ACC112 (cell line): ENCODE results near the gene NPEPL1.

ENCODE experiments used
- H2AFZ ChIP-seq: fragments of 200-600 bp; sonication (generic); one replicate; pipeline ENCODE4 v1.6.0; 2017; ENCODE audit warnings: antibody characterized with exemption, low read length; ENCODE audit not compliant: unreplicated experiment
- H3K27ac ChIP-seq: fragments of 200-600 bp; sonication (generic); 2 replicates; pipeline ENCODE4 v1.5.1; 2014; ENCODE audit warnings: low read depth, mild to moderate bottlenecking, antibody characterized with exemption, low read length, moderate library complexity
- H3K27me3 ChIP-seq: fragments of 200-600 bp; sonication (generic); 2 replicates; pipeline ENCODE4 v1.6.1; 2014; ENCODE audit warnings: mild to moderate bottlenecking, antibody characterized with exemption, low read length, moderate library complexity, mixed read lengths; ENCODE audit not compliant: insufficient read depth
- H3K36me3 ChIP-seq: fragments of 200-600 bp; sonication (generic); 2 replicates; pipeline ENCODE4 v1.6.1; 2016; ENCODE audit warnings: mild to moderate bottlenecking, antibody characterized with exemption, low read length, moderate library complexity, mixed read lengths; ENCODE audit not compliant: insufficient read depth
- H3K4me1 ChIP-seq: fragments of 200-600 bp; sonication (generic); one replicate; pipeline ENCODE4 v1.6.1; 2016; ENCODE audit warnings: low read length, mixed read lengths; ENCODE audit not compliant: insufficient read depth, unreplicated experiment, control insufficient read depth
- H3K4me3 ChIP-seq: fragments of 200-600 bp; sonication (generic); 2 replicates; pipeline ENCODE4 v1.5.1; 2014; ENCODE audit warnings: mild to moderate bottlenecking, low read depth, low read length
- H3K79me2 ChIP-seq: fragments of 200-600 bp; sonication (generic); one replicate; pipeline ENCODE4 v1.6.0; 2016; ENCODE audit warnings: low read length; ENCODE audit not compliant: control insufficient read depth, unreplicated experiment, insufficient read depth

NPEPL1 gene

GRCh38 chr20:58715391-58715800 lies 22.8 kb downstream of the NPEPL1 start:
- Histone ChIP-seq H3K4me3 (no peak overlapping the region), H3K36me3 (no peaks in the 10 kb centered on the region), H3K4me1 (no peaks in the 10 kb centered on the region), H3K79me2 (no peaks in the 10 kb centered on the region), H3K27ac (no peak overlapping the region), H2AFZ (no peak overlapping the region), H3K27me3 (0 out of 2 replicates have a peak, but pooled peaks cover under 1% of the 10 kb centered on the region)

DNA sequence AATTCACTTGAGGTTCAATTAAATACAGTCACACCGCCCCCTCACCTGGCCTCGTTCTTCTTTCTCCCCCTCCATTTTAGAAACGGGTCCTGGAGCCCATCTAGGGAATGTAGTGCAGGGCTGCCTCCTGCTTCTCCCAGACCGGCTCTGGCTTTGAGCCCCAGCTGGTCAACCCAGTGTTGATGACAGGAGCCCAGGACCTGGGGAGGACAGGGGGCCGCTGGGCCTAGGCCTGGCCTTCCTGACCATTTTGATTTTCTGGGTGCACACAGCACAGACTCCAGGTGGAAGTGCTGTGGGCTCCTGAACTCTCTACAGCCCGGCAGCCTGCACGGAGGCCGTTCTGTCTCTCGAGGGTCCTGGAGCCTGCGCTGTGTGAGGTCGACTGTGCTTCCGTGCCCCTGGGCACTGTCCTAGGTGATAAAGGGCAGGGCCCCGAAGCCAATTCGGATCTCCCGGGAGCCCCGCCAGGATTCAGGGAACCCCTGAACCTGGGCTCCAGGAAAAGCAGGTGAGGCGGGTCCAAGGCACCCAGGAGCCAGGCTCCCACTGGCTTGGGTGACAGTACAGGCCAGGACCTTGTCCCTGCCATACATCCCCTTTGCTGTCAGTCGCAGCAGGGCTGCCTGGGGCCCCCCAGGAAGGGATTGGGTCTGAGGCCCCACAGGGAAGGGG lies 23.3 kb downstream of the NPEPL1 start:
- H3K79me2 ChIP-seq = no peaks in the 10 kb centered on the region
- H3K4me3 ChIP-seq = no peak overlapping the region
- H3K36me3 ChIP-seq = no peaks in the 10 kb centered on the region
- no peaks in the 10 kb centered on the region for H3K4me1 ChIP-seq
- H3K27me3 ChIP-seq = peaks cover 6% of the 10 kb centered on the region; the same call in 1 of the 2 replicates
- H2AFZ ChIP-seq = no peak overlapping the region
- H3K27ac ChIP-seq = no peak overlapping the region

DNA sequence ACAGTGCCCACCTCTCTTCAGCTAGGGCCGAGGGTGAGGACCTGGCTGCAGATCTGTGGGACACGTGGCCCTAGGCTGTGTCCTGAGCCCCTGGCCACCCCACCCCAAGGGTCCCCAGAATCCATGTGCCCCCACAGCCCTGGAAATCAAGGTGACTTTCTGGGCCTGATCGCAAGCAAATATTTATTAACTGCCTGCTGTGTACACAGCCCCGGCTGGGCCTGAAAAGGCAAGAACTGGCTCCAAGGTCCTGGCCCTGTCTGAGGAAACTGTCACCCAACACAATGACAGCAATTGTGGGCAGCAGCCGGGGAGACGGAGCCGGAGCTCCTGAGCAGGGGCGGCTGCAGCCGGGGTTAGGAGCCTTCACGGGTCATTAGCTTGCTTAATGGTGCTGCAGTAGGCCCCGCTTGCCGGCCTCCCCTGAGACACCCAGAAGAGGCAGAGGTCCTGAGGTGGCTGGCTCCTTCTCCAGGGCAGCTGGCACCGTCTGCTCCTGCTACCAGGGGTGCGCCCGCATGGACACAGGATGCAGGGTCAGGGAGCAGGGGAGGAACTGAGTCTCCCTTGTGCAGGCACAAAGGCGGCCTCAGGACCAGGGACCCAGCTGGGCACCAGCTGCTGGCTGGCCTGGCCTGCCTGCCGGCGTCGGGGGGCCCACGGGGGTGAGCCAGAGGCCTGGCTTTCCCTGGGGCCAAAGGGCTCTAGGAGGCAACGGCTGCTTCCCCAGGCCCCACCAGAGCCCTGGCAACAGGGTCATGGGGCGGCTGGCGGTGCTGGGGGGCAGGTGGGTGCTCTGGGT lies 24.1 kb downstream of the NPEPL1 start:
- no peak overlapping the region for H2AFZ ChIP-seq
- no peaks in the 10 kb centered on the region for H3K79me2 ChIP-seq
- H3K4me1 ChIP-seq = no peaks in the 10 kb centered on the region
- H3K4me3 ChIP-seq = no peak overlapping the region
- peaks cover 8% of the 10 kb centered on the region; the same call in 1 of the 2 replicates for H3K27me3 ChIP-seq
- no peak overlapping the region for H3K27ac ChIP-seq
- H3K36me3 ChIP-seq = no peaks in the 10 kb centered on the region

- peaks cover 17% of the 10 kb centered on the region for H3K27me3 ChIP-seq
- H3K36me3 ChIP-seq = no peaks in the 10 kb centered on the region
- no peaks in the 10 kb centered on the region for H3K79me2 ChIP-seq
- no peak overlapping the region for H3K4me3 ChIP-seq
- H2AFZ ChIP-seq = no peak overlapping the region
- no peaks in the 10 kb centered on the region for H3K4me1 ChIP-seq
- H3K27ac ChIP-seq = no peak overlapping the region
Observed at GRCh38 chr20:58717278-58718091, 24.9 kb downstream of the NPEPL1 start.

DNA sequence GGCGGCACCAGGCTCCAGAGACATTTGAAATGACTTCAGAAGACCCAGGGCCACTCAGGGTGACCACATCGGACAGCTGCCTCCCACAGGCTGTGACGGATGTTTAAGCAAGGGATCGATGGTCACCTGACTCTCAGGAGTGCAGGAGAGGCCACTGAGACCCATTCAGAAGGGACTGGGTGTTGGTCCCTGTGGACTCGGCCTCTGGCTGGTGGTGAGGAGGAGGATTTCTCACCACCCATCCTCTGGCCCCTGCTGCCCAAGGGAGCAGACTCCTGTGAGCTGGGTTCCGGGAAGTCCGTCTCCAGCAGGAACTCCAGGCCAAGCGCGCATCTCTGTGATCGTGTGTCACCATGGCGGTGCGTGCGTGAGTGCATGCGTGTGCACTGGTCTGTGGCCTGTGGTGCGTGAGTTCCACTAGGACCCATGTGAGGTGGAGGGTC lies 25.5 kb downstream of the NPEPL1 start:
- Histone ChIP-seq H3K27ac (no peak overlapping the region), H2AFZ (no peak overlapping the region), H3K36me3 (no peaks in the 10 kb centered on the region), H3K4me3 (no peak overlapping the region), H3K27me3 (peaks cover 23% of the 10 kb centered on the region), H3K79me2 (no peaks in the 10 kb centered on the region), H3K4me1 (no peaks in the 10 kb centered on the region)

- Histone ChIP-seq H3K4me1 (no peaks in the 10 kb centered on the region), H3K4me3 (no peak overlapping the region), H3K79me2 (no peaks in the 10 kb centered on the region), H3K27ac (no peak overlapping the region), H2AFZ (no peak overlapping the region), H3K36me3 (no peaks in the 10 kb centered on the region), H3K27me3 (peaks cover 29% of the 10 kb centered on the region)
Observed at GRCh38 chr20:58718729-58719128, 26.1 kb downstream of the NPEPL1 start.

- no peak overlapping the region for H3K27ac ChIP-seq
- no peaks in the 10 kb centered on the region for H3K4me1 ChIP-seq
- no peaks in the 10 kb centered on the region for H3K36me3 ChIP-seq
- no peak overlapping the region for H3K4me3 ChIP-seq
- H3K27me3 ChIP-seq = peaks cover 34% of the 10 kb centered on the region
- H2AFZ ChIP-seq = no peak overlapping the region
- no peaks in the 10 kb centered on the region for H3K79me2 ChIP-seq
Observed at GRCh38 chr20:58719258-58719657, 26.7 kb downstream of the NPEPL1 start.

DNA sequence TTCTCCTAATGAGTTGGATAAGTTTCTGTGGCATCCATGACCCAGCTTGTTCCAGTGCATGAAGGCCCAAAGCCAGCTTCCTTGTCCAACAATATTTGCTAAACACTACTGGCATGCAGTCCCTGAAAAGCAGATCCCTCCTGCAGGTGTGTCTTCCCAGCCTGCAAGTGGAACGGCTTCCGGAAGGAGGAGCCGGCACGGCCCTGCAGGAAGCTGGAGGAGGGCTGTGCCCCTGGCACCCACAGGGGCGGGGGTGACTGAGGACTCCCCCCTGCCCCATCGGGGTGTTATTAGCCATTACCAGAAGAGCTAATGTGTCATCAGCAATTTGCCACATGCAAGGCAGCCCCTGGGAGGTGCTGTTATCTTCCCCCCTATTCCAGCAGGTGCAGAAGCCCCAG lies 27.4 kb downstream of the NPEPL1 start:
- no peaks in the 10 kb centered on the region for H3K36me3 ChIP-seq
- H2AFZ ChIP-seq = no peak overlapping the region
- no peak overlapping the region for H3K4me3 ChIP-seq
- H3K27ac ChIP-seq = no peak overlapping the region
- peaks cover 41% of the 10 kb centered on the region for H3K27me3 ChIP-seq
- no peaks in the 10 kb centered on the region for H3K79me2 ChIP-seq
- no peaks in the 10 kb centered on the region for H3K4me1 ChIP-seq

- H3K4me3 ChIP-seq = no peak overlapping the region
- H3K27me3 ChIP-seq = peaks cover 42% of the 10 kb centered on the region
- no peaks in the 10 kb centered on the region for H3K36me3 ChIP-seq
- no peak overlapping the region for H3K27ac ChIP-seq
- no peaks in the 10 kb centered on the region for H3K4me1 ChIP-seq
- H3K79me2 ChIP-seq = no peaks in the 10 kb centered on the region
- H2AFZ ChIP-seq = no peak overlapping the region
Observed at GRCh38 chr20:58720890-58721289, 28.3 kb downstream of the NPEPL1 start.

GRCh38 chr20:58721951-58722778 lies 29.6 kb downstream of the NPEPL1 start:
- H3K79me2 ChIP-seq = no peaks in the 10 kb centered on the region
- H3K4me1 ChIP-seq = no peaks in the 10 kb centered on the region
- no peak overlapping the region for H3K27ac ChIP-seq
- peaks cover 46% of the 10 kb centered on the region for H3K27me3 ChIP-seq
- H3K36me3 ChIP-seq = no peaks in the 10 kb centered on the region
- H2AFZ ChIP-seq = no peak overlapping the region
- no peak overlapping the region for H3K4me3 ChIP-seq
